RWPE2 (cell line): Measurements from ENCODE around the gene KRTAP10-9.
"Not testable (repeated sequence)": the region's sequence is repeated elsewhere in the genome, so short reads cannot be mapped to it uniquely, and the experiment has no call there.

Source experiments
- ATAC-seq: fragments of 200-7000 bp; cut with Tn5 transposase; 3 replicates; pipeline ENCODE4 v1.9.1; 2021; ENCODE audit warnings: low read depth
- DNase-seq: peaks from one replicate; pipeline ENCODE4 v3.0.0-alpha.2; 2020; ENCODE audit warnings: low spot score
- H3K27ac ChIP-seq: fragments of 450-650 bp; 2 replicates; pipeline ENCODE4 v1.5.1; 2017; ENCODE audit warnings: mild to moderate bottlenecking; ENCODE audit not compliant: poor library complexity, severe bottlenecking
- H3K27me3 ChIP-seq: fragments of 250-450 bp; sonication (Bioruptor Pico); 2 replicates; pipeline ENCODE4 v1.5.1; 2021; ENCODE audit warnings: mild to moderate bottlenecking, moderate library complexity; ENCODE audit not compliant: insufficient read depth, poor library complexity, severe bottlenecking
- H3K36me3 ChIP-seq: fragments of 250-450 bp; sonication (Bioruptor Pico); 2 replicates; pipeline ENCODE4 v1.5.1; 2020; ENCODE audit warnings: low read depth, mild to moderate bottlenecking, moderate library complexity
- H3K4me1 ChIP-seq: fragments of 250-450 bp; sonication (Bioruptor Pico); 2 replicates; pipeline ENCODE4 v1.5.1; 2021; ENCODE audit warnings: mild to moderate bottlenecking, moderate library complexity; ENCODE audit not compliant: insufficient read depth, poor library complexity, severe bottlenecking
- H3K4me3 ChIP-seq: fragments of 250-450 bp; sonication (Bioruptor Pico); 2 replicates; pipeline ENCODE4 v1.5.1; 2021; ENCODE audit warnings: mild to moderate bottlenecking, moderate library complexity; ENCODE audit not compliant: severe bottlenecking
- H3K9me3 ChIP-seq: fragments of 250-450 bp; sonication (Bioruptor Pico); 2 replicates; pipeline ENCODE4 v1.5.1; 2021; ENCODE audit warnings: mild to moderate bottlenecking, moderate library complexity; ENCODE audit not compliant: severe bottlenecking
- TF ChIP-seq, protein P1 (sequence below): fragments of 450-650 bp; IDR thresholded peaks from one replicate; pipeline ENCODE4 v1.5.1; 2017; ENCODE audit warnings: mild to moderate bottlenecking, moderate library complexity; ENCODE audit not compliant: poor library complexity, severe bottlenecking

The KRTAP10-9 gene

DNA sequence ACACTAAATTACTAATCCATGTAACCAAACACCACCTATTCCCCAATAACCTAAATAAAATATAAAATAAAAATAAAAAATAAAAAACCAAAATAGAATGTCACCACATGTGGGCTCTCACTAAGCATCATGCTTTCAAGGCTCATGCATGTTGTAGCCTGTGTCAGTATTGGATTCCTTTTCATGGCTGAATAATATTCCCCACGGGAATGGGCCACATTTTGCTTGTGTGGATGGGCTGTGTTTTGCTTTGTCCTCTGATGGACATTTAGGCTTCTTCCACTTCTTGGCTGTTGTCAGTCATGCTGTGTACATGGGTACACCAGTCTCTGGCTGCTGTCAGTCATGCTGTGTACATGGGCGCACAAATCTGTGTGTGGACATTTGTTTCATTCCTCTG lies 37.8 kb upstream of the KRTAP10-9 start:
- Histone ChIP-seq H3K4me3 (no peak overlapping the region), H3K27me3 (peaks cover 11% of the 10 kb centered on the region), H3K27ac (no peak overlapping the region), H3K36me3 (no peaks in the 10 kb centered on the region), H3K4me1 (no peaks in the 10 kb centered on the region), H3K9me3 (no peaks in the 10 kb centered on the region)
- no peak for ATAC-seq
- TF ChIP-seq, protein P1, sequence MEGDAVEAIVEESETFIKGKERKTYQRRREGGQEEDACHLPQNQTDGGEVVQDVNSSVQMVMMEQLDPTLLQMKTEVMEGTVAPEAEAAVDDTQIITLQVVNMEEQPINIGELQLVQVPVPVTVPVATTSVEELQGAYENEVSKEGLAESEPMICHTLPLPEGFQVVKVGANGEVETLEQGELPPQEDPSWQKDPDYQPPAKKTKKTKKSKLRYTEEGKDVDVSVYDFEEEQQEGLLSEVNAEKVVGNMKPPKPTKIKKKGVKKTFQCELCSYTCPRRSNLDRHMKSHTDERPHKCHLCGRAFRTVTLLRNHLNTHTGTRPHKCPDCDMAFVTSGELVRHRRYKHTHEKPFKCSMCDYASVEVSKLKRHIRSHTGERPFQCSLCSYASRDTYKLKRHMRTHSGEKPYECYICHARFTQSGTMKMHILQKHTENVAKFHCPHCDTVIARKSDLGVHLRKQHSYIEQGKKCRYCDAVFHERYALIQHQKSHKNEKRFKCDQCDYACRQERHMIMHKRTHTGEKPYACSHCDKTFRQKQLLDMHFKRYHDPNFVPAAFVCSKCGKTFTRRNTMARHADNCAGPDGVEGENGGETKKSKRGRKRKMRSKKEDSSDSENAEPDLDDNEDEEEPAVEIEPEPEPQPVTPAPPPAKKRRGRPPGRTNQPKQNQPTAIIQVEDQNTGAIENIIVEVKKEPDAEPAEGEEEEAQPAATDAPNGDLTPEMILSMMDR, result no peak
- DNase-seq, result no peak

- ATAC-seq, result no peak
- H3K4me1 ChIP-seq, result no peaks in the 10 kb centered on the region
- H3K27me3 ChIP-seq, result peaks cover 11% of the 10 kb centered on the region
- H3K9me3 ChIP-seq, result no peaks in the 10 kb centered on the region
- TF ChIP-seq, protein P1, result no peak
- H3K4me3 ChIP-seq, result no peak overlapping the region
- H3K27ac ChIP-seq, result no peak overlapping the region
- DNase-seq, result no peak
- no peaks in the 10 kb centered on the region for H3K36me3 ChIP-seq
These were observed 37.1 kb upstream of the KRTAP10-9 start for GRCh38 chr21:44589586-44590305.

- Histone ChIP-seq H3K9me3 (no peaks in the 10 kb centered on the region), H3K4me3 (no peak overlapping the region), H3K36me3 (no peaks in the 10 kb centered on the region), H3K27me3 (peaks cover 8% of the 10 kb centered on the region), H3K4me1 (no peaks in the 10 kb centered on the region), H3K27ac (no peak overlapping the region)
- no peak for ATAC-seq
- TF ChIP-seq, protein P1, result no peak
- DNase-seq, result no peak
These were observed 36.6 kb upstream of the KRTAP10-9 start for GRCh38 chr21:44590311-44590721.

DNA sequence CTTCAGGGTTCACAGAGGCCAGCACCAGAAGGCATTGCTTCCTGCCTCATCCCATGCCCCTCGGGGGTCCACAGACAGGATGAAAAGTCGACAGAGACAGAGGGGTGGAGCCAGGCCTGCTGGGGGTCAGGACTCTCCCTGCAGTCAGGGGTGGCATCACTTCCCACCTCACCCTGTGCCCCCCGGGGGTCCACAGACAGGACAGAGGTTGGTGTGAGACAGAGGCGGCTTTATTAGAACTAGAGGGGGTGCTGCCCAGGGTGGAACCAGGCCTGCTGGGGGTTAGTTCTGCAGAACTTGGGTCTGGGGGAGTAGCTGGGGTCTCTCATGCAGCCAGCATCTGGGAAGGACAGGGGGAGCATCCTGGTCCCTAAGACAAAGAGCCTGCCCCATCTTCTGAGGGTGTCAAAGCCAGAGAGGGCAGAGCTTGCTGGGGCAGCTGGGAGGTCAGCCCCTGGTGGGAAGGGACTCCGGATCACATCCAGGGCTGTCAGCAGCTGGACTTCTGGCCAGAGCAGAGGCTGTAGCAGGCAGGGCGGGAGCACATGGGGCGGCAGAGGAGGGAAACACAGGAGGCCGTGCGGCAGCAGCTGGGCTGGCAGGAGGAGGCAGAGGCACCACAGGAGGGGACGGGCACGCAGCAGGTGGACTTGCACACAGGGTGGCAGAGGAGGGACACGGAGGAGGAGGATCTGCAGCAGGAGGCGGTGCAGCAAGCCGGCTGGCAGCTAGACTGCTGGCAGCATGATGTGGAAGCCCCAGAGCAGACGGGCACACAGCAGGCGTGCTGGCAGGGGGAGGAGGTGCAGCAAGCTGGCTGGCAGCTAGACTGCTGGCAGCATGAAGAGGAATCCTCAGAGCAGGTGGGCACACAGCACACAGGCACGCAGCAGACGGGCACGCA lies 35.7 kb upstream of the KRTAP10-9 start:
- H3K36me3 ChIP-seq, H3K4me1 ChIP-seq, H3K9me3 ChIP-seq, ATAC-seq, DNase-seq, H3K27ac ChIP-seq, H3K27me3 ChIP-seq, H3K4me3 ChIP-seq: not testable (repeated sequence)

DNA sequence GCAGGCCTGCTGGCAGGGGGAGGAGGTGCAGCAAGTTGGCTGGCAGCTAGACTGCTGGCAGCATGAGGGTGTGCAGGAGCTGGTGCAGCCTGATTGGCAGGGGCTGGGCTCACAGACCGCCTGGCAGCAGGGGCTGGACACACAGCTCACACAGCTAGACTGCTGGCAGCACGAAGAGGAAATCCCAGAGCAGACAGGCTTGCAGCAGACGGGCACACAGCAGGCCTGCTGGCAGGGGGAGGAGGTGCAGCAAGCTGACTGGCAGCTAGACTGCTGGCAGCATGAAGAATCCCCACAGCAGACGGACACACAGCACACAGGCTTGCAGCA lies 35.1 kb upstream of the KRTAP10-9 start:
- H3K27ac ChIP-seq, H3K4me3 ChIP-seq, H3K9me3 ChIP-seq, DNase-seq, ATAC-seq, H3K36me3 ChIP-seq, H3K4me1 ChIP-seq, H3K27me3 ChIP-seq: not testable (repeated sequence)
